ENCODE data around the gene DLG2.

Gene DLG2

DNA sequence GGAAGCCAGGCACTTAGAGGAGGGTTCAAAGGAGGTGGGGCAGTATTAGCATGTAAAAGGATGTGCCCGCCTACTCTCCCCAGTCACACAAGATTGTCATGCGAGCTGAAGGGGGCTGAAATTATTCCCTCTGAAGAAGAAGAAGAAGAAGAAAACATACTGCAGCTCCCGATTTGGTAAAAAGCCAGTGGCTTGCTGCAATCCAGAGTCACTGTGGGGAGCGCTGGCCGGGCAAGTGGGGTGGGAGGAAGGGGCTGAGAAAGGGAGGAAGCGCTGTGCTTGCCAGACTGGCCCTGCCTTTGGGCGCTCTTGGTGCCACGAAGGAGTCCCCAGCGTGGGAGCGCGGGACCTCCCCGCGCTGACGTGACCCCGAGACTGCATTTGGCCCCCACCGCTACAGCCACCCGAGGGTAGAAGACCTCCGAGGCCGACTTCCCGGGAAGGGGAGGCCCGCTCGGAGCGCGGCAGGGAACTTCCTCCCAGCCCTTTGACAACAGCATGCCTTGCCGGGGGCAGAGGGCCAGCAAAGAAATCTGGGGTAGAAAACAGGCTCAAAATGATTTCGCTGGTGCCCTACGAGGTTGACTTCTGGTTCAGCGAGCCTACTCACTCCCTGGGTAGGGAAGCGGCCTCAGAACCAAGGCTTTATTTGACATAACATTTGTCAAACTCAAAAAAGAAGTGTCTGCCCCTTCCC lies 906.3 kb downstream of the DLG2 start:
- peak in 1 of 2 experiments; percentile 43 for DNase-seq

DNA sequence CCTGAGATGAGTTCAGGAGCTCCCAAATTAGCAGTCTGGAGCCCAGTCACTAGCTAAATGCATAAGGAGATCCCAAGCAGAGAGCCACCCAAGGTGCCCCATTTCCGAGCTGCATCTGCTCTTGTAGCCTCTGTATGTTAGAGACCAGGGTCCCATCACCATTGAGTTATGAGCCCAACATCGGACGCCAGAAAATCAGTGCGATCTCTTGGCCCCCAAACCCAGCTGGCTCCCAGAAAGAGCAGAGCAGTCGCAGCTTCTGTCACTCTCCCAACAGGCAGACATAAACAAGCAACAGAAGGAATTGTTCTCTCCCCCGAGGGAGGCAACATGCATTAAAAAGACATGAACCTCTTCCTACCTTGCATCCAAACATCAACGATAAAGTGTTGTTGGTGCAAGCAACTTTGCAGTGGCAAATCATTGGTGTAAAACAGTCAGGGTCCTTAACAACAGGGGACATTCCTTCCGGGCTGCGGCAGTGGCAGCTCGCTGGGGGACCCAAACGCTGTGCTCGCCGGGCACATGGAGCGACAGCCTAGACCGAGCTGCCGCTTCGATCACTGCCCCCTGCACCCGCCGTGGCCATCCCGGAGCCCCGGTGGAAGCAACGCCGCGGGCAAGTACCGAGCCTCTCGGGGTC lies 907.1 kb downstream of the DLG2 start:
- DNase-seq = peak in 1 of 2 experiments; percentile 53

DNA sequence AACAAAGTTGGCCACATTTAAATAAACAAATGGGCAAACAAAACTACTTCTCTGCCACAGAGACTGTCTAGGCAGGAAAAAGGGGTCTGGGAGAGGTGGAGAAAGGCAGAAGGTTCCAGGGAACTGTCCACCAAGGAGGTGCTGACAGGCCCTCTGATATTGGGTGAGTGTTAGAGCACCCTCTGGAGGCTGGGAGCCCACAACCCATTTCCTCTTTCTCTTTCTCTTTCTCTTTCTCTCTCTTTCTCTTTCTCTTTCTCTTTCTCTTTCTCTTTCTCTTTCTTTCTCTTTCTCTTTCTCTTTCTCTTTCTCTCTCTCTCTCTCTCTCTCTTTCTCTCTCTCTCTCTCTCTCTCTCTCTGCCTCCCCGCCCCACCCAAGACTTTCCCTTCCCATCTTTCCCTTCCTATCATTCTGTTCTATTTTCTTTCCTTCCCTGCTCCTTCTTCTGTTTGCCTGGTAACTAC lies 912.8 kb downstream of the DLG2 start:
- no peak for DNase-seq

- no peak for DNase-seq
Observed at GRCh38 chr11:84691830-84692229, 935.3 kb downstream of the DLG2 start.

DNA sequence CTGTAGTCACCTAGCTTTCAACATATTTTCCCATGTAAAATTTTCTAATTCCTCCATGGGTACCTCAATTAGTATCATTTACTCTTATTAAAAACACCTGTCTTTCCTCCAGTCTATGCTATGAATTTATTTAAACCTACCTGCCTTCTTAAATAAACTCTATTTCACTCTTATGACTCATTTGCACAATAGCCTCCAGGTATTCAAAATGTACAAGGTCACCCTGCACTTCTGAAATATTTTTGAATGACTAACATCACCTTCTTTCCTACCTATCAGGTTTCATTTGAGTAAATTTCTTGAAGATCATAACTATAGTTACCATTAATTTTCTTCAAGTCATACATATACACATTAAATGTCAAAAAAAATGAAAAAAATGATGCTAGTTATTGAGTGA lies 939.7 kb downstream of the DLG2 start:
- DNase-seq = no peak

DNA sequence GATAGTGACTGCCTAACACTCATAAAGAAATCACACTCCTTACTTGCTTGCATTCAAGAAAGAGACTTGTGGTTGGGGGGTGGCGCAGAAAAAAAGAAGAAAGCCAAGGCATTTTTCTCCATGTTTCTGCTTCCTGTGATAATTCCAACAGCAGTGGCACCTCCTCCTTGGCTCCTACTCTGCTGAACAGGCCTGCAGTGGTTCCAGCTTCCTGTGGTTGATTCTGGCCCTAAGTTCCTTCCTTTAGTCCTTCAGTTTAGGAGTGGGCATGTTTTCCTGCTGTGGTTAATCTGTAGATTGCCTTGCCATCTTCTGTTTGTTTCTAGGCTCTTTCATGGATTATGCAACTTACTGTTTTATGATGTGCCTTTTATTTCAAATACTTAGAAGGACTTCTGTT lies 940.4 kb downstream of the DLG2 start:
- no peak for DNase-seq

DNA sequence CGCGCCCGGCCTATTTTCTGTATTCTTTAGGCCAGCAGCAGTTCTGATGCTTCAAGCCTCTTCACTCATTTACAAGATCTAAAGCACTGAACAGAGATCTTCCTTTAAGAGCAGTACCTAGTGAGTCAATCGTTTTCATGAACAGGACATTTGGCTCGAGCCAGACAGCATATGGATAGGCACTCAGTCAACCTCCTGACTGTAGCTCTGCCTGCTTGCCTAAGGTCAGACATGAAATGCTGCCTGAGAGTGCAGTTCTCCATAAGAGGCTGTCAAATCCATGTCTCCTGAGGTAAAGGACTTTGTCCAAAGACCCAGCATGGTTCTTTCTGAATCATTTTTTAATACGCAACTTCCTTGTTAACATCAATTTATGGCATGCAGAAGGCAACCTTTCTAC lies 941.2 kb downstream of the DLG2 start:
- DNase-seq = no peak

- no peak for DNase-seq
Observed at GRCh38 chr11:84685149-84685548, 942.0 kb downstream of the DLG2 start.

DNA sequence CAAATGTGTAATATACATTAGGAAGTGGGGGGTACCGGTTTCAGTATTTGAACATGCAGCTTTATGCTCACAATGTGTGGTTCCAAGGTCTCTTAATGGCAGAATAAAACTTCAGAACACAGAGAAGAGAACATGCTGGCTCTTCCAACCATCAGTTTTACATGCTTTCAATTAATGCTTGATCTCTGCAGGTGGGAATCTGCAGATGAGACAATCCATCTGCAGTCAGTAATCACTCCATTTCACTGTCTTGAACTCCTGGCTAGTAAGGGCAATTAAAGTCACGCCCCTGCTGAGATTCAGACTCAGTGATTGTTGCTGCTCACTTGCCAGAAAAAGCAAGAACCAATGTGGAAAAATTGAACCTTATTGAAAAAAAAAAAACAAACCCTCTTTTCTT lies 945.7 kb downstream of the DLG2 start:
- no peak for DNase-seq

DNA sequence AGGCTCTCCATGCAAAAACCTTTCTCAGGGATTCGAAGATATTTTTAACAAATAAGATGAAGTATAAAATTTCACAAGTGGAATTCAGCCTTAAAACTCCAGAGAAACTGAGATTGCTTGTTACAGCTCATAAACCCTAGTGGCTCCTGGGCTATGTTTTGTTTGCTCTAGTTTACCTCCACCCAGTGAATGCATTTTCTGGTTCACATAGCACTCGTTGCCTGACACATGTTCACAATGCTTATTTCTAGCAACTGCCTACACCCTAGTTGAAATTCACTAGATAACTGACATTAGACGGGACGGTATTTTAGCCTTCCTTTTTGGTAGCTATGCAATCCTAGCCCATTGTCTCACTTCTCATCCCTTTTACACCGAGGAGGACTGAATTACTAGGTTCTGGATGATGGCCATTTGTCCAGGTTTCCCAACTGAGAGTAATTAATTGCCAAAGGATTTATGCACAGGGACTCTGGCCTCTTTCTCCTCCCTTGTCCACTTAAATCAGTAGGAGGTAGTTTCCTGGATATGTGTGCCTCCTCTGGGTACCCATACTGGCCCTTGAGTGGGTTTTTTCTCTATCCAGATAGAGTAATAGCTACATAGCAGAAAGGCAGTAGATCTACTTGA lies 951.6 kb downstream of the DLG2 start:
- no peak for DNase-seq

DNA sequence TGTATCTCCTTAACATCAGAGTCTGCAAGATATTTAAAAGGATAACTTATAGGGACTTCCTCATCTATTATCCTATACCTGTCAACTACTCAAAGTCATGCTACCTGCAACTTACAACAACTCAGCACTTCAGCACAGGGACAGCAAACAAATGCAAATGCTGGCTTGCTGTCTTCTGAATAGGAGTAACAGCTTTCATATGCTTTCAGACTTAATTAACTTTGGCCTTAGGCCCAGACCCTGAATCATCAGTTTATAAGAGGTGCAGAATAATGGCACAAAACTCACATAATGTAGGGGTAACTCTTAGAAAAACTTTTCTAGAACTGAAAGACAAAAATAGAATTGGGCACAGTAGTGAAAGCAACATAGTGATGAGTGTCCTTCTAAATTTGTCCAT lies 953.4 kb downstream of the DLG2 start:
- no peak for DNase-seq

GRCh38 chr11:84671325-84671999 lies 955.7 kb downstream of the DLG2 start:
- DNase-seq = no peak

DNA sequence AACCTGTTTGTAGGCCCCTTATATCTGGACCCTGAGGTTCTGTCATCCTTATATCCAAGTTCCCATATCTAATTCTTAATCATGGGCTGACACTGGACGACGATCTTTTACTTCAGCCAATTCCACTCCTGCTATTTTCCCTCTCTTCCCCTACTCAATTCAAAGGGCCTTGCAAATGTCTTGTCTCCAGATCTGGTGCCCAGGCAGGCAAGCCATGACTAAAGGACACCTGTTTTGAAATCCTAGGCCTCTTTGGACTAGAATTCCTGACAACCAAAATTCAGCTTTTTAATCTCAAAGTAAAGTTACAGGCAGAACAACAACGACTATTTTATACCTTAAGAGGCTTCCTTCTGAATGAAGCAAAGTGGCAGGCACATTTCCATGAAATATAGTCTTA lies 963.4 kb downstream of the DLG2 start:
- DNase-seq = no peak

GRCh38 chr11:84660257-84660977 lies 966.7 kb downstream of the DLG2 start:
- no peak for DNase-seq

- no peak for DNase-seq
Observed at GRCh38 chr11:84655712-84656111, 971.4 kb downstream of the DLG2 start.

GRCh38 chr11:84648471-84648870 lies 978.7 kb downstream of the DLG2 start:
- DNase-seq = no peak

- no peak for DNase-seq
Observed at GRCh38 chr11:84645988-84646694, 981.0 kb downstream of the DLG2 start.

GRCh38 chr11:84642500-84642899 lies 984.6 kb downstream of the DLG2 start:
- no peak for DNase-seq

- DNase-seq = no peak
Observed at GRCh38 chr11:84634309-84634708, 992.8 kb downstream of the DLG2 start.

- DNase-seq = peak; percentile 12 to 26
Observed at GRCh38 chr11:84628871-84629620, 998.1 kb downstream of the DLG2 start.

GRCh38 chr11:84626256-84626655 lies 1000.9 kb downstream of the DLG2 start:
- DNase-seq = no peak

- DNase-seq = no peak
Observed at GRCh38 chr11:84612645-84613044, 1014.5 kb downstream of the DLG2 start.

Data from cerebellar nuclear complex (tissue), 1 donor.